Measurements from ENCODE around the gene NR2C2. TPM values are rescaled to one million over a fixed set of nuclear protein-coding genes. Genes with fewer than 3 reads are reported as not detected.
A peak's percentile ranks its signal among the peaks of the same experiment; 100 is the strongest.

NR2C2 gene
- total and polyA plus RNA-seq, 9 of the 15 experiments (the other 6 are each of a cell fraction or from before 2014, with no cell fraction given) = 6.1 to 33.0 (median 14.6) TPM

- in situ Hi-C loops (cut with MboI) (no loop called here), intact Hi-C loops (cut with micrococcal nuclease) (loop anchor here (5.0 to 10.0 kb wide), 5 partner anchors 123 to 628 kb away; partner anchors contain the start of gene CAPN7)
- Histone ChIP-seq H3K9ac (ENCODE audit: insufficient read depth in 1 of 2, low read depth in 2 of 2, low read length in 2 of 2) (no peak overlapping the region), H3K9me3 (replicated peaks; ENCODE audit: control insufficient read depth, insufficient read depth, low read depth, low read length) (no peaks in the 10 kb centered on the region), H3K4me1 (replicated peaks in 1 of 2; ENCODE audit: control insufficient read depth in 2 of 2, insufficient read depth in 2 of 2, low read length in 2 of 2) (peaks cover 0 to 2% of the 10 kb centered on the region in 2 experiments; a peak in 2 of 5 replicates), H3K4me3 (no peak overlapping the region), H3K27ac (ENCODE audit: extremely low read depth, low read depth, low read length) (no peak overlapping the region), H3K4me2 (ENCODE audit: insufficient read depth, low read length) (no peak overlapping the region), H2AFZ (ENCODE audit: low read depth, low read length) (no peak overlapping the region), H4K20me1 (replicated peaks; ENCODE audit: control insufficient read depth, insufficient read depth, low read length) (peaks cover 4% of the 10 kb centered on the region; the same call in 1 of the 2 replicates), H3K79me2 (ENCODE audit: control insufficient read depth, insufficient read depth, low read length) (no peaks in the 10 kb centered on the region), H3K27me3 (ENCODE audit: control insufficient read depth in 2 of 2, insufficient read depth in 2 of 2, low read length in 2 of 2) (peaks cover 1% of the 10 kb centered on the region in 2 experiments; a peak in 3 of 5 replicates), H3K36me3 (ENCODE audit: control insufficient read depth, insufficient read depth, low read length) (no peaks in the 10 kb centered on the region), H3K9me1 (ENCODE audit: control insufficient read depth, insufficient read depth, low read length) (no peaks in the 10 kb centered on the region)
- DNase-seq (ENCODE audit: extremely low read depth in 1 of 4, low spot score in 3 of 4) = no peak
- no TSS peak for BruUV-seq (replicated peaks)
- ATAC-seq = no peak
- POLR2A ChIA-PET = interaction anchor here (0.6 kb wide), 1 partner anchor 17 kb away, joined by 4 read pairs; no protein-coding TSS in a partner anchor
- CTCF ChIA-PET (ENCODE audit: low intra/inter-chr PET ratio) = interaction anchor here (0.7 kb wide), 1 partner anchor 62 kb away, joined by 3 read pairs; no protein-coding TSS in a partner anchor
- TF ChIP-seq GABPB2 (CRISPR knock-in tag; conservative IDR thresholded peaks at IDR 0.05) = no peak
- TF ChIP-seq ZFP36 (IDR thresholded peaks at IDR 0.05; ENCODE audit: low read depth, low read length, partially characterized antibody) = peak; percentile 76
- TF ChIP-seq RBM25 (IDR thresholded peaks at IDR 0.05; ENCODE audit: low read depth, low read length, severe bottlenecking) = peak; percentile 90
- TF ChIP-seq ZNF407 (IDR thresholded peaks at IDR 0.05; ENCODE audit: low read depth) = peak; percentile 53; the same call in 1 of the 2 replicates
- TF ChIP-seq ZFP91 (CRISPR knock-in tag; IDR thresholded peaks at IDR 0.05) = no peak
- WGBS (ENCODE audit: insufficient coverage, low coverage, missing lambda C conversion rate) = 38% methylated on average over 2 of the region's 2 CpGs
- FAIRE-seq = no peak
Measured at GRCh38 chr3:14929310-14930074, 17.9 kb upstream of the NR2C2 start.
